ENCODE results near the gene CACNG1.
"Not testable (repeated sequence)": the region's sequence is repeated elsewhere in the genome, so short reads cannot be mapped to it uniquely, and the experiment has no call there.

Gene CACNG1

DNA sequence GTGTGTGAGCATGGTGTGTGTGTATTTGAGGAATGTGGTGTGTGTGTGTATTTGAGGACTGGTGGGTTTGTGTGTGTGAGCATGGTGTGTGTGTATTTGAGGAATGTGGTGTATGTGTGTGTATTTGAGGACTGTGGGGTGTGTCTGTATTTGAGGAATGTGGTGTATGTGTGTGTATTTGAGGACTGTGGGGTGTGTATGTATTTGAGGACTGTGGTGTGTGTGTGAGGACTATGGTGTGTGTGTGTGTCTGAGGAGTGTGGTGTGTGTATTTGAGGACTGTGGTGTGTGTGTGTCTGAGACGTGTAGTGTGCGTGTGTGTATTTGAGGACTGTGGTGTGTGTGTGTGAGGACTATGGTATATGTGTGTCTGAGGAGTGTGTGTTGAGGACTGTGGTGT is 18.0 kb upstream of the CACNG1 start:
- DNase-seq = no peak

DNA sequence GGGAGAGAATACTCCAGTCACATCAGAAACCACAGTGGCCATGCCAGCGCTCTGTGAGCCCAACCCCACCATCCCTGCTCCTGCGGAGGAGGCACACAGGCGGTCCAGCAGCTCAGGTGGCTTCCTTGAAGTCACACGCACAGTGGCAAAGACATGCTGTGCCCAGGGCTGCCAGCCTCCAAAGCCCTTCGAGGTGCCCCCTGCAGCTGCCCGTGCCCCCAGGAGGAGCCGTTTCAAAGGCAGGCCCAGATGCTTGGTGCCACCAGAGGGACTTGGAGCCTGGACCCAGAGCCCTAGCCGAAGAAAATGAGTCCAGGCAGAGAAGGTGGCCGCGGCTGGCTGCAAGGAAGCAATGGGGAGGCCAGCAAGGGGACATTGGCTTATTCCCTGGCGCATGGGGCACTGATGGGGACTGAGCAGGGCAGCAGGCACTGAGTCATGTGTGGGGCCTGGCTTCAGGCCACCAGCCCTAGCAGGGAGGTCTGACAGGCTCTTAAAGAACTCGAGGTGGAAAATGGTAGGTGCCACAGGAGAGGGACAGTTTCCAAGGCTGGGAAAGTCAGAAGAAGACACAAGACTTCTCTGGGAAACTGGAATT is 17.2 kb upstream of the CACNG1 start:
- no peak for DNase-seq

DNA sequence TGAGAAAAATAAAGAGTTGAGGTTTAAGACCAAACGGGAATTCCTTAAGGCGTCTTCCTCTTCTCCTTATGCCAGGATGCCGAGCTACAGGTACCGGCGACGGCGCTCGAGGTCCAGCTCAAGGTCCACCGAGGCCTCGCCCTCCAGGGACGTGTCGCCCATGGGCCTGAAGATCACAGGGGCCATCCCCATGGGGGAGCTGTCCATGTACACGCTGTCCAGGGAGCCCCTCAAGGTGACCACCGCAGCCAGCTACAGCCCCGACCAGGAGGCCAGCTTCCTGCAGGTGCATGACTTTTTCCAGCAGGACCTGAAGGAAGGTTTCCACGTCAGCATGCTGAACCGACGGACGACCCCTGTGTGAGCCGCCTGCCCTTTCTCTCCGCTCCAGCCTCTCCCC is 13.7 kb upstream of the CACNG1 start:
- DNase-seq = no peak

DNA sequence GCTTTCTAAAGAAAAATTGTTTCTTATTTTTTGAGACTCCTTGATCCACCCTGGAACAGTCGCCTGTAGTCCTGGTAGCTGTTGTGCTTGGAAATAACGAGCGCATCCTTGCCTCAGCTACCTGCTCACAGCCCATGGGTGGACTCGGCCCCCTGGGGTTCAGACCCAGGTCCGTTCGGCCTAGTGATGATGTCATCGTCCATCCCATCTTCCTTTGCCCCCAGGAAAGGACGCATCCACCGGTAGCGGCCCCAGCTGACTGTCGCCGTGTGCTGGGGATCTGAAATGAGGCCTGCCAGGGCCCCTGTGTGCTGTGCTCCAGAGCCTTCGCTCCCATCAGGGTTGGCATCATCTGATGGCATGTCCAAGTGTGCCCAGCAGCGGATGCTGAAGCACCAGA is 12.0 kb upstream of the CACNG1 start:
- no peak for DNase-seq

DNA sequence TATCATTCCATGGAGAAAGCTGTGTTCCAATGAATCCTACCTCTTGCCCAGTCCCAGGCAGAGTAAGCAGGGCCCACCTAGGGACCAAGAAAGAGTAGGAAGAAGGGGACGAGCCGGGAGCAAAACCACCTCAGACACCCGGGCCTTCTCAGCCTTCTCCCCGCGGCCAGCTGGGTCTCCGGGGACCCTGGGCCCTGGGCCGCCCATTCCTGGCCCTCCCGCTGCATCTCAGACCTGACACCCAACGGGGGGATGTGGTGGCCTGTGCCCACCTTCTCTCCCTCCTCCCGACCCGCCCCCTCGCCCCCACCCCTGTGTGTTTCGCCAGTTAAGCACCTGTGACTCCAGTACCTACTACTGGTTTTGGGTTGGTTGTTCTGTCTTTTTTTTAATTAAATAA is 11.4 kb upstream of the CACNG1 start:
- DNase-seq = no peak

DNA sequence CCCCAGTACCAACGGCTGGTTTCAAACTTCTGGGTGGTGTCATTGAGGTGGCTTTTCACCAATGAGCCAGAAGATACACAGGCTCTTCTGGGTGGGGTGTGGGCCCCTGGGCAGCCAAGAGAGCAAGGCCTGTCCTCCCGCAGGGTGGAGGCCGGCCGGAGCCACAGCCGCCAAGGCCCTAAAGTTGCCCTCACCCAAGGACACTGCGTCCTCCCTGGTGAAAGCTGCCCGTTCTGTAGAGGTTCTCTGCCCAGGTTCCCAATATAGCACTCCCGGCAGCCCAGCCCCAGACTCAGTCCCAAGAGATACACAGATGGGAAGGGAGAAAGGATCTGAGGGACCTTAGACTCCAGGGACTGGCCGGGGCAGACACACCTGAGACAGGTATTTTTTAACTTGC is 10.7 kb upstream of the CACNG1 start:
- no peak for DNase-seq

DNA sequence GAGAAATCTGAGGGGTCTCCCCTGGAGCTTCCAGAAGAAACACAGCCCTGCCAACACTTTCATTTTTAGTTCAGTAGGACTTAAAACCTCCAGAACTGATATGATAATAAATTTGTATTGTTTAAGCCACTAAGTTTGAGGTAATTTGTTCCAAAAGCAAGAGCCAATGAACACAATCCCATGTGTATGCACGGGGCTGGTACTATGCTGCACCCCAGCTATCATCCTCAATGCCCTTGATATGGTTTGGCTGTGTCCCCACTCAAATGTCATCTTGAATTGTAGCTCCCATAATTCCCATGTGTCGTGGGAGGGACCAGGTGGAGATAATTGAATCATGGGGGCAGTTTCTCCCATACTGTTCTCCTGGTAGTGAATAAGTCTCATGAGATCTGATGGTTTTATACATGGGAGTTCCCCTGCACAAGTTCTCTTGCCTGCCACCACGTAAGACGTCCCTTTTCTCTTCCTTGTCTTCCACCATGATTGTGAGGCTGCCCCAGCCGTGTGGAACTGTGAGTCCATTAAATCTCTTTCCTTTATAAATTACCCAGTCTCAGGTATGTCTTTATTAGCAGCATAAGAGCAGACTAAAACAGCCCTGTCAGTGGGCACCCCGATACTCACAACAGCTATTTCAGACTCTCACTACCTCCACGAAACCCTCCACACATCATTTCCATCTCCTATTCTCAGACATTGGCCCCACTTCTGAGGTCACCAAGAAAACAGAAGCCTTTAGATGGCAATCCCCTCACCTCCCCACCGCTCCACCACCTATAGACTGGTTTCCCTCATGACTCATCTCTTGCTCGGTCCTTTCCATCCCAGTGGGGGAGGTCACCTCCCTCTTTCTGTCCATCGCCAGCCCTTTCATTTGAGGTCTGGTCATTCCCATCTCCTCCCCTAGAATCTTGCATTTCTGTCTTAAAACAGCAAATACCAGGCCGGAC is 8.9 kb upstream of the CACNG1 start:
- no peak for DNase-seq

DNA sequence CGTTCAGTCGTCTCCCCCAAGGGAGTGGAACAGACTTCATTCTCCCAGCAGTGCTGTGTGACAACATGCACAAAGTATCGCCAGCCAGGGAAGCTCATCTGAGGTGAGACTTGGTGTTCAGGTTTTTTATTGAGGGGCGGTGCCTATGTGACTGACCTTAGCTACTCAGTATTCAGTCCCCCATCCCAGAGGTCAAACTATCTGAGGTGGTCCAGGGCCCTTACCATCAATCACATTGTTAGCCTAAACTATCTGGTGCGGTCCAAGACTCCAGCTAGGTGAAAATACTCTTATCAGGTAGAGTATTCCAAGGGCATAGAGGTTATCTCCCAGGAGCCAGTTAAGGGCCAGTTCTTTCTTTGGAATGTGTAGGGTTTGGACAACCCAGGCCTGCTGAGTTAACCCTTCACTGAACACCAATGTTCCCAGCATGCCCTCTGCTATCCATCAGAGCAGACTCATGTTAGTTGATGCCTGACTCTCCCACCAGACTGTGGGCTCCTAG is 5.4 kb upstream of the CACNG1 start:
- no peak for DNase-seq

DNA sequence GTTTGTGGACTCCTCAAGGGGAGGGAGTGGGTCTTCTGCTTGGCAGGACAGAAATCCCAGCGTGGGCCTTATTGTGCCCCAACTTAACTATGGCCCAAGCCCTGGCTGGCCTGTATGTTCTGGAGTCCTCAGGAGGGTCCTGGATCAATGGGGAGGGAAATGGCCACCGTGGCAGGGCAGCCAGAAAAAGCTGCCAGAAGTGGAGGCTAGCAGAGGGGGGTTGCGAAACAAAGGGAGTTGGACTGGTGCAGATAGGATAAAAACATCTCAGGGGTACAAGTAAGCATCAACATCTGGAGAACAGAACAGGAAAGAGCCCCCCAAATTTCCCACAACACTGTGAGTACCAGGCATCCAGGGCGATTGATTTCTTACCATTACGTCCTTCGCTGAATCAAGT is 3.7 kb upstream of the CACNG1 start:
- DNase-seq = no peak

DNA sequence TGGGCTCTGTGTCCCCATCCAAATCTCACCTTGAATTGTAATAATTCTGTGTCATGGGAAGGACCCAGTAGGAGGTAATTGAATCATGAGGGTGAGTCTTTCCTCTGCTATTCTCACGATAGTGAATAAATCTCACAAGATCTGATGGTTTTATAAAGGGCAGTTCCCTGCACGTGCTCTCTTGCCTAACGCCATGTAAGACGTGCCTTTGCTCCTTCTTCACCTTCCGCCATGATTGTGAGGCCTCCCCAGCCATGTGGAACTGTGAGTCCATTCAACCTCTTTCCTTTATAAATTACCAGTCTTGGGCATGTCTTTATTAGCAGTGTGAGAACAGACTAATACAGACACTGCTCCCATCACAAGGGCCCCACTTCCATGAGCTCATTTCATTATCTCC is 3.2 kb upstream of the CACNG1 start:
- DNase-seq = not testable (repeated sequence)

DNA sequence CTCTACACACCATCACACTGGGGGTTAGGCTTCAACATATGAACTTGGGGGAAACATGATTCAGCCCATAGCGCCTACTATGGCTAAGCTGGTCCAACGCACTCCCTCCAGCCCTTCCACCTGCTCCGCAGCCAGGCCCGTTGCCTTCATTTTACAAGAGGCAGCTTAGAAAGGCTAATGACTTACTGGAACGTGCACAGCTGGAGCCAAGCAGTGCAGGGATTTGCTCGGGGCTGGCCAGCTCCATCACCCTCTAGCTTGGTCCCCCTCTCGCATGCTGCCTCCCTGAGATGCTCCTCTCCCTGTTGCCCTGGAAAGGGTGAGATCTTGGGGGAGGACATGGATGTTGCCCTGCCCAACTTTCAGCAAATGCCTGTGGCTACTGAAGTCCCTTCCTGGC is 2.8 kb upstream of the CACNG1 start:
- DNase-seq = no peak

DNA sequence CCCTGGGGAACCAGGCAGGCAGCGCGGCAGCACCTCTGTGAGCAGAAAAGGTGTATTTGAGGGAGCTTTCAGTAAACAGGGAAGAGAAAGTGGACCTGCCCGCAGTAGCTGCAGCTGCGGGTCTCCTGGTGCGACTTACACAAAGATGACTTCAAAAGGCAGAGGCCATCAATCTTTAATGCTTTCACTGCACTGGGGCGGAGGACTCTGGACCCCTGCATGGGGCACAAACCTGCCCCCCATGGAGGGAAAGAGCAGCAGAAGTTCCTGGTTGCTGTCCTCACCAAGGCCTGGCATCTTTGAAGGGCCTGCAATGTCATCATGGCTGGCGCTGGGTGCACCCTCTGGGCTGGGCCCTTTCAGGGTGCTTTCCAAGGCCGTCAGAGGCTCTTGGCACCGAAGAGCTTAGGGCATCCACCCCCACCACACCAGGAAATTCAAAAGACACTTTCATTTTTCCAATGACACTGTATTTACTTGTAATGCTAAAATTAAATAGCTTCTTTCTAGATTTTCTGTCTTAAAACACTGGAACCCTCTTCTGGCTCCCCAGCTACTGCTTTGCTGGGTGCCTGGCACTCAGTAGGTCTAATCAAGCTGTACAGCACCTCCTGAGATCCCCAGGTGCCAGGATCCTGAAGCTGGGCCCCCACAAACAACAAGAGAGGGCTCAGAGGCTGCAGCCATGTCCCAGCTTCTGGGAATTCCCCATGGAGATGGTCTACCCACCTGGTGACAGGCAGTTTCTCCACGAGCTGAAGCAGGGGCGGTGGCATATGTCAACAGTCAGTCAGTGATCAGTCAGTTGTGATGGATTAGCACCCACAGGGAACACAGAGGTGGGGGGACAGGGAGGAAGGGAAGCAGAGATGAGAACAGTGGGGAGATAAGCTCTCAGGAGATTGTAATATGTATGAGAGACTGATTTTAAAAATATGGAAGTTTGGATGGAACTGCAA is 2.1 kb upstream of the CACNG1 start:
- no peak for DNase-seq

DNA sequence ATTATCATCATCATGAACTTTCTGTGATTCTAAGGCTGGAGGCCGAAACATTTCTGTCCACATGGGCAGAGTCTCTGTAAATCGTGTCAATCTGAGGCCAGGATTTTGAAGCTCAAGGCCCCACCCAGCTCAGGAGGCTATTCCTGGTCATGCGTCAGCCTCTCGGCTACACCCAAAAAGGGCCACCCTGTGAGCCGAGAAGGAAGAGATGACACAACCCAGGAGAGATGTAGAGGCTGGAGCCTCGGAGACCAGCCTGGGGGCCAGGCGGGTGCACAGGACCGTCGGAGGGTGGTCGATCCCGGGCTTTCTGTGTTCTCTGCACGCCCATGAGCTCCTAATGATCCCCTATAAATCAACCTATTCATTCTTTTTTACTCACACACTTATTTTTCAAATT is 1.1 kb upstream of the CACNG1 start:
- DNase-seq = no peak

DNA sequence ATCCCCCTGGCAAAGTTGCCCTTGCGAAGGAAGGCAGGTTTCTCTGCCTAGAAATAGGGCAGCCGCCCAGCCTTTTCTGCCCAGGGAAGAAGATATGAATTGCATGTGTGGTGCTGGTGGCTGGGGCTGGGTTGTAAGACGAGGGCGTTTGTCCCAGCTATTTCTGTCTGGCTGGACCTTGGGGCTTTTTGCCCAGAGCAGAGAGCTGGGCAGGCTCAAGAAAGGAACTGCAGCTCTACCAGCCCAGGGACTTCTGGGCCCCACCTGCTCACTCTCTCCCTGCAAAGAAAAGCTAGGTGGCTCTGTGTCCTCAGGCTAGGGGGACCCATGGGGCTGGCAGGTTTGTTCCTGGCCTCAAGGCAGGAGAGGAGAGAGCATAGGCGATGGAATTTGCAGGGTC is 586 bp downstream of the CACNG1 start:
- DNase-seq = no peak

DNA sequence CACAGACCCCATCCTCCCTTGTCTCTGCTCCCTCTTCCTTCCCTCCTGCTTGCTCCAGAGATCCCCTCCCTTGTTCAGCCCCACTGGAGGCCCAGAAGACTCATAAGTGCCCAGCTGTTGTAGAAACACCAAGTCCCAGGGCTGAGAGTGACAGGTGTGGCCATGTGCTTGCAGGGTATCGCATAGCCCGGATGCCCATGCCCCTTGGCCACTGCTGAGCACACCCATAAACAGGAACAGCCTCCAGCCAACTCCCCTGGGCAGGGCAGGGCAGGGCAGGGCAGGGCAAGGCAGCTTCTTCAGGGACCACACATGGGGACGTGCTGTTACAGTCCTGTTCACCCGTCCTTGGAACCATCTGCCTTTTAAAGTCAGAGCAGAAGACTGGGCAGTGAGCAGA is 2.0 kb downstream of the CACNG1 start:
- DNase-seq = no peak

DNA sequence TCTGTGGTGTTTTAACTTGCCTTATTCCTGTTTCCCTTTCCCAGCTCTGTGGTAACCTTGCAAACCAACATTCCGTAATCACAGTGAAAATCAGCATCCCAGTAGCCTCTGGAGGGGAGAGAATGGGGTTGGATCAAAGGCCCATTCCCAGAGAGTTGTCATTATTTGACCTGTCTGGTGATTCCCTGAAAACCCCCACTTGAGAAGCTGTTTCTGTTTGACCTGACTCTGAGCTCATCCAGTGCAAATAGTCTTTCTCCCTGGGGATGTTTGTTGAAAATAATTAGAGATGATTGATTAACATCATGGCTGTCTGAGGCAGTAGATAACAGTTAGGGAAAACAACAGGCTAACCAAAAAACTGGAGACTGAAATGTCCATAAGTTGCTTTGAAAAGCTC is 3.0 kb downstream of the CACNG1 start:
- DNase-seq = no peak

DNA sequence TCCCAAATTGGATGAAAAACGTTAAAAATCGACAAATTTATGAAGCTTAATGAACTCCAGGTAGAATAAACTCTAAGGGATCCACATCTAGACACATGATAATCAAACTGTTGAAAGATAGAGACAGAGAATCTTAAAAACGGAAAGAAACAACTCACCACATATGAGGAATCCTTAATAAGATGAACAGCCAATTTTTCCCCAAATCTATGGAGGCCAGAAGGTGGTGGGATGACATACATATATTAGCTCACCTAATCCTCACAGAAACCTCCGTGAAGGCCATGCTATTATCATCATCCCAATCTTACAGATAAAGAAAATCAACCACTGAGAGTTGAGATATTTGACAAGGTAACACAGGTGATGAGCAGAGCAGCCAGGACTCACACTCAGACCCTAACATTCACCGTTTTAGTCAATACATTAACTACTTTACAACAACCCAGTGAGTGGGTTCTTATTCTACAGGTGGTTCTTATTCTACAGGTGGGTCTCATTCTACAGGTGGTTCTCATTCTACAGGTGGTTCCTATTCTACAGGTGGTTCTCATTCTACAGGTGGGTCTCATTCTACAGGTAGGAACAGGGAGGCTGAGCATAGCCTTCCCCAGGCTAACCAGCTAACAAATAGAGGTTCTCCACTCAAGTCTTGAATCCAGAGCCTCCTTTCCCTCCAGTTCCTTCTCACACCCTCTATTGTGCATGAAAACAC is 4.8 kb downstream of the CACNG1 start:
- DNase-seq = no peak

DNA sequence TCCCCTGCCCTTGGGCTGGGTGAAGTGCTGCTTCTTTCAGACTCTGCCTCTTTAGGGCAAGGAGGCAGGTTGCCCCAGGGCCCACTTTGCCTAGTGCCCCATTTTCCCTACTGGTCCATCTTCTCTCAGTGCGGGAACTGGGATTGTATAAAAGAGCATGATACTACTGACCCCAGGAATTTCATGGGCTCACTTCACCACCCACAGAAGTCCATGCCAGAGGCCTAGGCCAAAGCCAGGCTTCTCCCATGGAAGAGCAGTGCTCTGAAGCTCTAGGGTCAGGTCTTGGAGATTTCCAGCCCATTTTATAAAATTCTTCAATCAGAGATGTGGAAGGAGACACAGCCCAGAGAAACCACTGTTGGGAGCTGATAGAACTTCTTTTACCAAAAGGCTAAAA is 5.7 kb downstream of the CACNG1 start:
- DNase-seq = no peak

DNA sequence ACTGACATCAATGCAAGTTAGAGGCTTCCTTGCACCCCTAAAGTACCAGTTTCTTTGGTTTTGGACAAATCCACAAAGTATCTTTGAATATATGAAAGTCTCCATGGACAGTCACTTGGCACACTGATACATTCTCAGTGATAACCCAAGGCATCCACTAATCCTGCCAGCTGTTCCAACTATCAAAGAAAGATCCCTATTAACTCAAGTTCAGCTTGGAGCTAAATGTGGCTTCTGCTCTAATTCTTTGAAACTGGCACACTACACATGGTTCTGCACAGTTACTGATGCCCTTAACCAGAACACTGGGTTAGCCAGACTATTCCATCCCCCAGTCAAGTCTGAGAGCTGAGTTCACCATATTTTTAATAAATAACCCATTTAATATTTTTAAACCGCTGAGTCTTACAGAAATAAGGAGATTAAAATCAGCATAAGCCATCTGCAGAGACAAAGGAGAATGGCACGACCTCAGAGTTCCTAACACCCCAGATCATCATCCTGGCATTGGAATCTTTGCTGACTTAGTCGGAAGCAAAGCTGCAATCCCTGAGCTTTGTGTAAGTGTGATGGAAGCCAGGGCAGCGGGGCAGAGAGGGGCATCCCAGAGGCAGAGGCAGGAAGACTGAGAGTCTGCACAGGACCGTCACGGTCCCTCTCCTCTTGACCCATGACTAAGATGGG is 6.3 kb downstream of the CACNG1 start:
- DNase-seq = no peak

DNA sequence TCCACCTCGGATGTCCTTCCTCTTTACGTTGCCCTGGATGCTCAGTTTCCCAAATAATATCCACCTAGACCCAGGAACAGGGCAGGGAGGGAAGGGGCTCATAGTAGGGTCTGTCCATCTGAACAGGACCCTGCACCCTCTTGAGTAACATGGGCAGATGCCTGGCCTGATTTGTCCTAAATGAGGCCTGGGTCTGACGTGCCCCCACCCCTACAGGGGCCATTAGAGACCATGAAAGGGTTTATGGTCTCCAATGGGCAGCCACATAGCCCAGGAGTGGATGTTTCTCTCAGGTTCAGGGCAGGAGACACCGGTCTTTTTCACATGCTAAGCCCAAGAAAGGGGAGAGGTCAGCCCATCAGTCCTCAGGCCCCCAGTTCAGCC is 6.8 kb downstream of the CACNG1 start:
- no peak for DNase-seq

DNA sequence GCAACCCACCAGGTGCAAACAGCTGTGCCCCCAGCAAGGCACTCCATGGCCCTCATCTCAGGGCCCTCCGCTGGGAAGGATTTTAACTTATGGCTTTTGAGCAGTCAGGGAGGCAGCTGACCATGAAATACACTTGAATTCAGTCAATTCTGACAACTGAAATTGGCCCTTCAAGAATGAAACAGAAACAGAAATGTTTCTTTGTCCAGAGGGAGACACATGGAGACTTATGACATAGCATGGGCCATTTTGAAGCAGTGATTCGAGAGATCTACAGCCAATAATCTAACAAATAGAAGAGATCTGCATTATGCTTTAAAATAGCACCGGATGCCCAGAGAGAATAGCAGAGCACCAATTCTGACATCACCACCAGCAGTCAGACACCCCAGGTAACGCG is 7.5 kb downstream of the CACNG1 start:
- DNase-seq = no peak

Data from NCI-H526 treated with DMSO at 0.1 percent for 48 hours (cell line).